ENCODE results near the gene SYNDIG1. TPM values are rescaled to one million over a fixed set of nuclear protein-coding genes. Genes with fewer than 3 reads are reported as not detected.

Gene SYNDIG1
- total RNA-seq, 8 experiments from 2014 or later, result 5.0 to 64.6 (median 11.3) TPM

- 20 to 100% (median 85%) methylated on average over 1 to 11 of the region's 13 CpGs; no CpG with 5 or more reads in 1 of the 10 experiments for WGBS, 10 experiments
Observed at GRCh38 chr20:24589815-24590177, 120.4 kb downstream of the SYNDIG1 start.

DNA sequence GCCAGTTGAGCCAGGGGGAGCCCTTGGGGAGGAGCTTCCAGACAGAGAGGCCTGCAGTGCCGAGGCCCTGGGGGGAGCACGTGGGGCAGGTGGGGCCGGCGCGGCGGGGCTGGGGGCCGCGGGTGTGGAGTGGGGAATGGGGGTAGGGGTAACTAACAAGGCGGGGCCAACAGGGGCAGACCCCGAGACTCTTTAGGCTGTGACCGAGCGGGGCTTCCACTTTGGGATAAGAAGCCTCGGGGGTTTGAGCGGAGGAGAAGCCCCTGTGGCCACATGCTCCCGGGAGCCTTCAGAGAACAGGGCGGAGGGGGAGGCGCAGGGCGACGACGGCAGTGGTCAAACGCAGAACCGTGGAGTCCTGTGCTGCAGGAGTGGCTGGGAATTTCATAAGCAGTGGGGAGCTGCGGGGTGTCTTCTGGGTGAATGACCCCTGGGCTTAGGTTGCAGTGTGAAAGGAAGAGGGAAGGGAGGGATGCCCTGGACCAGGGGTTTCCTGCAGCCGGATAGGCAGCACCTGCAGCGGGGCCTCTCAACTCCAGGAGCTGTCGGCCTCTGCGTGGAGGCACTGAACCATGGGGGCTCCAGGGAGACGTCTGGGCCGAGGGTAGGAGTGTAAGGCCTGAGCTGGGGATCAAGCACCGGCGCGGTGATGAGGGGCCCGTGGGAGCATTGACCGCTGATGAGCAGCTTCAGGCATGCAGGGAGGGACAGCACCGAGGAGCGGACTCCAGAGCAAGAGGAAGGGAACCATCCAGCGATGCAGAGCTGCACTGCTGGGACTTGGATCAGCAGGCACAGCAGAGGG lies 121.0 kb downstream of the SYNDIG1 start:
- Histone ChIP-seq H3K4me3 (no peak overlapping the region), H3K27ac (no peak overlapping the region), H3K4me1 (replicated peaks in 1 of 2) (no peaks in the 10 kb centered on the region)
- 61 to 87% methylated on average over 3 to 5 of the region's 37 CpGs; no CpG with 5 or more reads in 8 of the 10 experiments for WGBS, 10 experiments
- in situ Hi-C loops (cut with MboI; ENCODE audit: low pct_unique_long_range_greater_than_20kb in 2 of 9, low sequenced_read_pairs in 9 of 9, unreplicated experiment in 9 of 9), result loop anchor here in 1 of 9 experiments (25.0 kb wide), 1 partner anchor 97 kb away; no protein-coding TSS in a partner anchor
- no peak for ATAC-seq (replicated peaks in 6 of 8)

More at GRCh38 chr20:24589815-24590177, 120.4 kb downstream of the SYNDIG1 start:
- in situ Hi-C loops (cut with MboI; ENCODE audit: low pct_unique_long_range_greater_than_20kb in 2 of 9, low sequenced_read_pairs in 9 of 9, unreplicated experiment in 9 of 9), result loop anchor here in 1 of 9 experiments (25.0 kb wide), 1 partner anchor 98 kb away; no protein-coding TSS in a partner anchor
- ATAC-seq (replicated peaks in 6 of 8), result no peak
- H3K4me3 ChIP-seq, result no peak overlapping the region
- no peaks in the 10 kb centered on the region for H3K4me1 ChIP-seq (replicated peaks in 1 of 2)
- H3K27ac ChIP-seq, result no peak overlapping the region

- no peak overlapping the region for H3K4me3 ChIP-seq
- WGBS, 10 experiments, result 13 to 96% (median 80%) methylated on average over 1 to 3 of the region's 5 CpGs; no CpG with 5 or more reads in 1 of the 10 experiments
- in situ Hi-C loops (cut with MboI; ENCODE audit: low pct_unique_long_range_greater_than_20kb in 2 of 9, low sequenced_read_pairs in 9 of 9, unreplicated experiment in 9 of 9), result loop anchor here in 1 of 9 experiments (25.0 kb wide), 1 partner anchor 90 kb away; no protein-coding TSS in a partner anchor
- H3K27ac ChIP-seq, result no peak overlapping the region
- ATAC-seq (replicated peaks in 6 of 8), result no peak
- H3K4me1 ChIP-seq (replicated peaks in 1 of 2), result no peaks in the 10 kb centered on the region
Observed at GRCh38 chr20:24597051-24597450, 127.6 kb downstream of the SYNDIG1 start.

DNA sequence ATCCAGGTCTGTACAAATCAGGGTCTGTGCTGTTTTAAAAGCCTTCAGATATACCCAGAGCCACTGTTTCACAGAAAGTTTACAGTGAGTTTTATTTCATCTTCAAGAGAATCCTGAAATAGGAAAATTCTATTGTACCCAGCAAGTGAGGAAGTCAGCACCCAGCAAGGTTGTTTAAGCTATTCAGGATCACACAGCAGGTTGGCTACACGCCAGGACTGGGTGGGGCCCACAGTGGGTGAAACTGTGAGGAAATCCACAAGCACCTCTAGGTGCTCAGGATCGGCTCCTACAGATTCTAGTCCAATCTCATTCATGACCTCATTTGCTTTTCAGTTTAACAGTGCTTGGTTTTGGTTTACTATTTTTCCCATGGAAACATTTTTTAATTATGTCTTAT lies 128.9 kb downstream of the SYNDIG1 start:
- no peak overlapping the region for H3K27ac ChIP-seq
- in situ Hi-C loops (cut with MboI; ENCODE audit: low pct_unique_long_range_greater_than_20kb in 2 of 9, low sequenced_read_pairs in 9 of 9, unreplicated experiment in 9 of 9), result loop anchor here in 1 of 9 experiments (25.0 kb wide), 1 partner anchor 89 kb away; no protein-coding TSS in a partner anchor
- no peak overlapping the region for H3K4me3 ChIP-seq
- 44 to 100% (median 86%) methylated on average over 1 to 2 of the region's 2 CpGs; no CpG with 5 or more reads in 5 of the 10 experiments for WGBS, 10 experiments
- no peaks in the 10 kb centered on the region for H3K4me1 ChIP-seq (replicated peaks in 1 of 2)
- no peak for ATAC-seq (replicated peaks in 6 of 8)

- H3K4me1 ChIP-seq (replicated peaks in 1 of 2), result no peaks in the 10 kb centered on the region
- no peak overlapping the region for H3K27ac ChIP-seq
- no peak overlapping the region for H3K4me3 ChIP-seq
- in situ Hi-C loops (cut with MboI; ENCODE audit: low pct_unique_long_range_greater_than_20kb in 2 of 9, low sequenced_read_pairs in 9 of 9, unreplicated experiment in 9 of 9), result loop anchor here in 1 of 9 experiments (25.0 kb wide), 1 partner anchor 88 kb away; no protein-coding TSS in a partner anchor
- ATAC-seq (replicated peaks in 6 of 8), result no peak
Observed at GRCh38 chr20:24598996-24599395, 129.6 kb downstream of the SYNDIG1 start.

DNA sequence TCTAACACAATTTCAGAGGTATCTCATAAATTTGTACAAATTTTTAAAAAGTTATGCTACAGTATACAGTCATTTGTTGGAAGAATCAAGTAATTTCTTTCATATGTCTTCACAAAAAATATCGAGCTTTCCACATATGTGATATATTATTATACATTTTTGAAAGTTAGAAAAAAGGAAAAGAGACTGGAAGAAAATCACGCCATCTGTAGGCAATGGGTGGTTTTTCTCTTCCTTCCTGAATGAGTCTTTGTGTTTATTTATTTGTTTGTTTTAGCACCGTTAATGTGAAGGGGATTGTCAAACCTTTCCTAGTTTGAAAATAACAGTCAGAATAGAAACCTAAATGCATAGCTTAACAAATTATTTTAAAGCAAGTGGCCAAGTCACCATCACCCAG lies 130.6 kb downstream of the SYNDIG1 start:
- 3 to 100% (median 86%) methylated on average over 1 to 3 of the region's 3 CpGs; no CpG with 5 or more reads in 1 of the 10 experiments for WGBS, 10 experiments
- no peaks in the 10 kb centered on the region for H3K4me1 ChIP-seq (replicated peaks in 1 of 2)
- ATAC-seq (replicated peaks in 6 of 8), result no peak
- no peak overlapping the region for H3K4me3 ChIP-seq
- in situ Hi-C loops (cut with MboI; ENCODE audit: low pct_unique_long_range_greater_than_20kb in 2 of 9, low sequenced_read_pairs in 9 of 9, unreplicated experiment in 9 of 9), result no loop called here
- H3K27ac ChIP-seq, result no peak overlapping the region

DNA sequence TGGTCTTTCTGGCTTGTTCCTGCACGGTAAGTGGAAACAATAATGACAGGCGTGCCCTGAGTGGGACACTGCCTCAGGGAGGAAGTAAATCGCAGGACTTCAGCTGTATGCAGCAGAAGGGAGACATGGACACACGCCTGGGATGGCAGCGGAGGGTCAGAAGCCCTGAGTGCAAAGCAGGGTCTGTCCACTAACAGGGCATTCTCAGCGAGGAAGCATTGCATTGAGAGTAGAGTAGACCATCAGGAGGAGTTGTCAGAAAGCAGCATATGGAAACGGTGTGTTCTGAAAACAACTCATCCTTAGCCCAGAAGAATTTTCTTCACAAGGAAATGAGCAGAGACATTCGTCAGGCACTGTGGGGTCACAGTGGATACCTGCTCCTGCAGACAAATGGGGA lies 134.0 kb downstream of the SYNDIG1 start:
- WGBS, 10 experiments, result 65 to 100% (median 87%) methylated on average over 1 to 8 of the region's 8 CpGs; no CpG with 5 or more reads in 2 of the 10 experiments
- Histone ChIP-seq H3K4me1 (replicated peaks in 1 of 2) (no peaks in the 10 kb centered on the region), H3K4me3 (no peak overlapping the region), H3K27ac (no peak overlapping the region)
- no peak for ATAC-seq (replicated peaks in 6 of 8)
- in situ Hi-C loops (cut with MboI; ENCODE audit: low pct_unique_long_range_greater_than_20kb in 2 of 9, low sequenced_read_pairs in 9 of 9, unreplicated experiment in 9 of 9), result no loop called here

GRCh38 chr20:24604966-24605665 lies 135.7 kb downstream of the SYNDIG1 start:
- H3K27ac ChIP-seq, result no peak overlapping the region
- in situ Hi-C loops (cut with MboI; ENCODE audit: low pct_unique_long_range_greater_than_20kb in 2 of 9, low sequenced_read_pairs in 9 of 9, unreplicated experiment in 9 of 9), result no loop called here
- ATAC-seq (replicated peaks in 6 of 8), result peak in 4 of 8 experiments; percentile 25 to 75 (median 68)
- WGBS, 10 experiments, result 27 to 90% (median 82%) methylated on average over 1 to 4 of the region's 4 CpGs; no CpG with 5 or more reads in 3 of the 10 experiments
- no peak overlapping the region for H3K4me3 ChIP-seq
- peaks cover 0 to 6% of the 10 kb centered on the region in 2 donors for H3K4me1 ChIP-seq (replicated peaks in 1 of 2)

DNA sequence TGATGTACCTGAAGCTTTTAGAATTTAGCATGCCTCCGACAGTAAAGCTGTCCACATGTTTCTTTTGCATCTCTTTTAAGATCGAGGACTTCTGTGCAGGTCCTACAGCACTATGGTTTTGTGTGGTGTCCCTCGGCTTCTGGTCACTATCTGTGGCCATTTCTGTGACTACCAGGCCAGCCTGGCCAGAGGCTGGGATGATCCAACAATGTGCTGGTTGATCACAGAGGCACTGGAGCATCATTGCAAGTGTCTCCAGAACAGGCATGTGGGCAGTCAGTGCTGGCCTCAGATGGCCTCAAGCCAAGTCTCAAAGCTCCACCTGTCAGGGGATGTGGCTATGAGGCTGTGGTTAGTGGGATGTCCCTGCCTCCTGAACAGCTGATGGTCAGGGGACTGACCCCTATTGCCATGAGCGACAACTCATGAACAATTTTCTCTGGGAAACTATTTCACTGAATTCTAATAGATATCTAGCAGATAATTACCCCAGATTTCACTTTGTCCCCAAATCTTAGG lies 136.6 kb downstream of the SYNDIG1 start:
- Histone ChIP-seq H3K4me3 (no peak overlapping the region), H3K4me1 (replicated peaks in 1 of 2) (peaks cover 2 to 6% of the 10 kb centered on the region in 2 donors), H3K27ac (no peak overlapping the region)
- ATAC-seq (replicated peaks in 6 of 8), result no peak
- WGBS, 10 experiments, result 33 to 100% (median 80%) methylated on average over 1 to 3 of the region's 4 CpGs; no CpG with 5 or more reads in 1 of the 10 experiments
- in situ Hi-C loops (cut with MboI; ENCODE audit: low pct_unique_long_range_greater_than_20kb in 2 of 9, low sequenced_read_pairs in 9 of 9, unreplicated experiment in 9 of 9), result no loop called here

DNA sequence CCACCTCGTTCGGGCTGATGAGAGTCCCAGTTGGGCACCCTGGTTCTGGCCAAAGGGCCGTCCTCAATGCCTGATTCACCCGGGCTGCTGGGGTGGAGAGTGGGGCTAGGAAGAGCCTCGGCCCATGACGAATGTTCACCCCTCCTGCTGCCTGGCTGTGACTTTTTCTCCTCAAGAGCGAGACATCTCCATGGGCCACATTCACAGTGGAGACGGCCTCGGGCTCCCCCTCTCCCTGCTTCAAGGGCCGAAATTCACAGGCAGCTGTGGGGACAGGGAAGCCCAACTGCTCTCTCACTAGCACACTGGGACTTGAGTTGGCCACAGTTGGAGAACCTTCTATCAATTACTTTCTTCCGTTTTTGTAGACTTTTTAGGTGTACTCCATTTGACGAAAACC lies 138.0 kb downstream of the SYNDIG1 start:
- ATAC-seq (replicated peaks in 6 of 8), result no peak
- no peak overlapping the region for H3K4me3 ChIP-seq
- no peak overlapping the region for H3K27ac ChIP-seq
- WGBS, 10 experiments, result 66 to 100% (median 81%) methylated on average over 1 to 9 of the region's 12 CpGs; no CpG with 5 or more reads in 3 of the 10 experiments
- in situ Hi-C loops (cut with MboI; ENCODE audit: low pct_unique_long_range_greater_than_20kb in 2 of 9, low sequenced_read_pairs in 9 of 9, unreplicated experiment in 9 of 9), result no loop called here
- peaks cover 2 to 6% of the 10 kb centered on the region in 2 donors for H3K4me1 ChIP-seq (replicated peaks in 1 of 2)

DNA sequence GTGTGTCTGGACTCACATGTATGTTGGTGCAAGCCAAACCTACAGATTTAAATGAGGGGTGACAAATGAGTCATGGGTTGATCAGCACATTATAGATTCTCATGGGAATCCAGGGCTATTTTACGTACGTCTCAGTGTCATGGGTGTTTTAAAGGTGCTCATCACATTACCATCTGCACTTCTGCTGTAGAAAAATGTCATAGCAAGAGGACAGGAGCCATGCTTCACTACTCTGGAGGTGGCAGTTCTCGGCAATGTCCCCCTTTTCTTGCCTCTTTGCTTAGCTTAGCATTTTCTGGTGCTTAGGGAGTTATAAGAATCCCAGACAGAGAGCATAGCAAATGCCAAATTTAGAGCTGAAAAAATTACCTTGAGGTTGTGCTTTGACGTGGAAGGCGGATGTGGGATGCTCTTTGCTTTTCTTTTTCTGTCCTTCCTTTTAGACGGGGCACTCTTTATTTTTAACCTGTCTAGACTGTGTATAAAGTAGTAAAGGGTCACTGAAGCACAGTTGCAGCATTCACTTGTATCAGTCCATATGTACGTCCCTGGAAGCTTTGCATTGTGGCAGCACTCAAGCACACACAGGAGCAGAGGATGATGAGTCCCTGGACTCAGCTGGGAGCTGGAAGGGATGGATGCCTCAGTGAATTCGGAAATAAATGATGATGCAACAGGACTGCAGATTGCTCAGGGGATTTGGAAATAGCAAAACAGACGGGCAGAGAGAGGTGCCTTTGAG lies 139.7 kb downstream of the SYNDIG1 start:
- peaks cover 2 to 6% of the 10 kb centered on the region in 2 donors for H3K4me1 ChIP-seq (replicated peaks in 1 of 2)
- in situ Hi-C loops (cut with MboI; ENCODE audit: low pct_unique_long_range_greater_than_20kb in 2 of 9, low sequenced_read_pairs in 9 of 9, unreplicated experiment in 9 of 9), result no loop called here
- 44 to 100% (median 77%) methylated on average over 2 to 7 of the region's 9 CpGs; no CpG with 5 or more reads in 1 of the 10 experiments for WGBS, 10 experiments
- no peak overlapping the region for H3K4me3 ChIP-seq
- ATAC-seq (replicated peaks in 6 of 8), result peak in 5 of 8 experiments; percentile 45 to 62 (median 51)
- no peak overlapping the region for H3K27ac ChIP-seq

GRCh38 chr20:24609757-24610156 lies 140.3 kb downstream of the SYNDIG1 start:
- ATAC-seq (replicated peaks in 6 of 8), result peak in 2 of 8 experiments; percentile 6 to 27
- Histone ChIP-seq H3K4me3 (no peak overlapping the region), H3K4me1 (replicated peaks in 1 of 2) (peaks cover 2 to 6% of the 10 kb centered on the region in 2 donors), H3K27ac (no peak overlapping the region)
- 17 to 67% (median 39%) methylated on average over 1 to 2 of the region's 2 CpGs; no CpG with 5 or more reads in 4 of the 10 experiments for WGBS, 10 experiments
- in situ Hi-C loops (cut with MboI; ENCODE audit: low pct_unique_long_range_greater_than_20kb in 2 of 9, low sequenced_read_pairs in 9 of 9, unreplicated experiment in 9 of 9), result no loop called here
